ENCODE results near the gene GNAO1.
"Not testable (repeated sequence)": the region's sequence is repeated elsewhere in the genome, so short reads cannot be mapped to it uniquely, and the experiment has no call there.

Gene GNAO1

GRCh38 chr16:56365552-56365951 is 174.3 kb downstream of the GNAO1 start:
- no peak for DNase-seq (ENCODE audit: low read depth)

GRCh38 chr16:56366945-56367344 is 175.7 kb downstream of the GNAO1 start:
- no peak for DNase-seq (ENCODE audit: low read depth)

GRCh38 chr16:56367764-56368163 is 176.5 kb downstream of the GNAO1 start:
- no peak for DNase-seq (ENCODE audit: low read depth)

GRCh38 chr16:56368545-56368944 is 177.3 kb downstream of the GNAO1 start:
- DNase-seq (ENCODE audit: low read depth): no peak

- DNase-seq (ENCODE audit: low read depth): no peak
These were observed 177.9 kb downstream of the GNAO1 start for GRCh38 chr16:56369202-56369601.

GRCh38 chr16:56370185-56370874 is 179.0 kb downstream of the GNAO1 start:
- no peak for DNase-seq (ENCODE audit: low read depth)

- no peak for DNase-seq (ENCODE audit: low read depth)
These were observed 179.8 kb downstream of the GNAO1 start for GRCh38 chr16:56370875-56371659.

- no peak for DNase-seq (ENCODE audit: low read depth)
These were observed 180.3 kb downstream of the GNAO1 start for GRCh38 chr16:56371660-56371937.

- no peak for DNase-seq (ENCODE audit: low read depth)
These were observed 180.8 kb downstream of the GNAO1 start for GRCh38 chr16:56372013-56372634.

- no peak for DNase-seq (ENCODE audit: low read depth)
These were observed 181.7 kb downstream of the GNAO1 start for GRCh38 chr16:56373003-56373402.

GRCh38 chr16:56375792-56376191 is 184.5 kb downstream of the GNAO1 start:
- DNase-seq (ENCODE audit: low read depth): not testable (repeated sequence)

- not testable (repeated sequence) for DNase-seq (ENCODE audit: low read depth)
These were observed 187.8 kb downstream of the GNAO1 start for GRCh38 chr16:56379044-56379443.

- not testable (repeated sequence) for DNase-seq (ENCODE audit: low read depth)
These were observed 189.6 kb downstream of the GNAO1 start for GRCh38 chr16:56380778-56381485.

GRCh38 chr16:56382459-56382858 is 191.2 kb downstream of the GNAO1 start:
- no peak for DNase-seq (ENCODE audit: low read depth)

GRCh38 chr16:56382901-56383355 is 191.6 kb downstream of the GNAO1 start:
- DNase-seq (ENCODE audit: low read depth): no peak

GRCh38 chr16:56384074-56384721 is 192.9 kb downstream of the GNAO1 start:
- DNase-seq (ENCODE audit: low read depth): no peak

- no peak for DNase-seq (ENCODE audit: low read depth)
These were observed 196.1 kb downstream of the GNAO1 start for GRCh38 chr16:56387396-56387795.

GRCh38 chr16:56388209-56388608 is 196.9 kb downstream of the GNAO1 start:
- DNase-seq (ENCODE audit: low read depth): no peak

- no peak for DNase-seq (ENCODE audit: low read depth)
These were observed 198.3 kb downstream of the GNAO1 start for GRCh38 chr16:56389554-56389953.

GRCh38 chr16:56396724-56397123 is 205.4 kb downstream of the GNAO1 start:
- DNase-seq (ENCODE audit: low read depth): not testable (repeated sequence)

- no peak for DNase-seq (ENCODE audit: low read depth)
These were observed 207.8 kb downstream of the GNAO1 start for GRCh38 chr16:56399047-56399446.

- DNase-seq (ENCODE audit: low read depth): no peak
These were observed 208.2 kb downstream of the GNAO1 start for GRCh38 chr16:56399486-56399885.

Measured in stimulated activated CD8-positive, alpha-beta memory T cell treated with anti-CD3 and anti-CD28 coated beads, Interleukin-15, amount 100 ng/mL, for 24 hours (primary cell).